ENCODE measurements around the gene SFXN3.

- TF ChIP-seq RARB (CRISPR knock-in tag; IDR thresholded peaks at IDR 0.05) (no peak), OSR1 (CRISPR knock-in tag; IDR thresholded peaks at IDR 0.05) (no peak), CSDC2 (CRISPR knock-in tag; IDR thresholded peaks at IDR 0.05) (no peak), POU6F1 (CRISPR knock-in tag; IDR thresholded peaks at IDR 0.05; ENCODE audit: borderline replicate concordance, low read depth) (no peak), TOX (CRISPR knock-in tag; IDR thresholded peaks at IDR 0.05; ENCODE audit: borderline replicate concordance) (no peak)
Measured at GRCh38 chr10:101064415-101065030, 33.5 kb downstream of the SFXN3 start.
